HCT116 (cell line): ENCODE data around the gene SLC37A4.

Source experiments
- CEBPB ChIP-seq: IDR thresholded peaks from 2 replicates; pipeline ENCODE4 v1.6.1; 2012; ENCODE audit warnings: low read depth
- CTCF ChIP-seq, 3 experiments: fragments of 200-600 bp in 1 of 3; sonication (generic) in 1 of 3; IDR thresholded peaks in 2 of 3; conservative IDR thresholded peaks in 1 of 3; 2 replicates each; pipeline ENCODE4 v1.5.1; 2012 to 2017; ENCODE audit warnings: low read depth in 2 of 3, low read length in 2 of 3, antibody characterized with exemption in 1 of 3, borderline replicate concordance in 1 of 3, control low read depth in 1 of 3, mild to moderate bottlenecking in 1 of 3, mixed read lengths in 1 of 3, mixed run types in 1 of 3, moderate library complexity in 1 of 3; ENCODE audit not compliant: insufficient read depth in 1 of 3
- MAX ChIP-seq: IDR thresholded peaks from 2 replicates; pipeline ENCODE4 v1.6.1; 2012
- RAD21 ChIP-seq: IDR thresholded peaks from 2 replicates; pipeline ENCODE4 v1.6.1; 2012; ENCODE audit warnings: low read depth, mild to moderate bottlenecking
- REST ChIP-seq: IDR thresholded peaks from 2 replicates; pipeline ENCODE4 v1.6.1; 2012; ENCODE audit warnings: low read depth
- SIN3A ChIP-seq: IDR thresholded peaks from 2 replicates; pipeline ENCODE4 v1.6.1; 2012; ENCODE audit warnings: low read depth
- YY1 ChIP-seq: IDR thresholded peaks from 2 replicates; pipeline ENCODE4 v1.6.1; 2011; ENCODE audit warnings: low read length, low read depth, moderate library complexity, mild to moderate bottlenecking; ENCODE audit not compliant: insufficient replicate concordance; ENCODE audit errors: extremely low read depth

GRCh38 chr11:119025099-119025473 is 5.6 kb downstream of the SLC37A4 start:
- TF ChIP-seq SIN3A (no peak), CTCF (IDR thresholded peaks at IDR 0.05 in 2 of 3, conservative IDR thresholded peaks at IDR 0.05 in 1 of 3; ENCODE audit: borderline replicate concordance in 1 of 3, insufficient read depth in 1 of 3, low read depth in 2 of 3, low read length in 2 of 3) (no peak), CEBPB (no peak), RAD21 (no peak), MAX (no peak), REST (no peak), YY1 (no peak)
